Osteocyte (in vitro differentiated cells): ENCODE results near the gene SMC6. TPM values are rescaled to one million over a fixed set of nuclear protein-coding genes. Genes with fewer than 3 reads are reported as not detected.

ENCODE experiments used
- DNase-seq: peaks from one replicate; pipeline ENCODE4 v3.0.0; 2021; ENCODE audit warnings: mixed read lengths; ENCODE audit not compliant: unreplicated experiment; ENCODE audit errors: extremely low spot score
- H3K27ac Mint-ChIP-seq: one replicate; pipeline ENCODE4 v1.8.0; 2021; ENCODE audit warnings: mild to moderate bottlenecking, mixed read lengths; ENCODE audit not compliant: unreplicated experiment
- H3K27me3 Mint-ChIP-seq: one replicate; pipeline ENCODE4 v1.8.0; 2021; ENCODE audit warnings: mixed read lengths; ENCODE audit not compliant: unreplicated experiment
- H3K36me3 Mint-ChIP-seq: one replicate; pipeline ENCODE4 v1.8.0; 2021; ENCODE audit warnings: mixed read lengths; ENCODE audit not compliant: unreplicated experiment
- H3K4me1 Mint-ChIP-seq: one replicate; pipeline ENCODE4 v1.8.0; 2021; ENCODE audit warnings: mixed read lengths; ENCODE audit not compliant: unreplicated experiment
- H3K4me3 Mint-ChIP-seq: one replicate; pipeline ENCODE4 v1.8.0; 2021; ENCODE audit warnings: mild to moderate bottlenecking, moderate library complexity, mixed read lengths; ENCODE audit not compliant: unreplicated experiment
- H3K9me3 Mint-ChIP-seq: one replicate; pipeline ENCODE4 v1.8.0; 2021; ENCODE audit warnings: mixed read lengths; ENCODE audit not compliant: unreplicated experiment
- CTCF ChIP-seq: fragments of 200-600 bp; sonication (generic); IDR thresholded peaks from 2 replicates; pipeline ENCODE4 v1.5.0; 2021; ENCODE audit warnings: antibody characterized with exemption, mild to moderate bottlenecking, moderate library complexity
- total RNA-seq: library from RNA; stranded (reverse); gene quantifications from 2 replicates; pipeline ENCODE4 v1.2.1, GENCODE V29; 2021

Gene SMC6
- total RNA-seq, 1 donor from 2014 or later: 21.3 TPM

- Mint-ChIP-seq H3K4me3 (no peak overlapping the region), H3K27ac (no peak overlapping the region), H3K4me1 (no peaks in the 10 kb centered on the region), H3K27me3 (no peaks in the 10 kb centered on the region), H3K36me3 (peaks cover 32% of the 10 kb centered on the region), H3K9me3 (no peaks in the 10 kb centered on the region)
- no peak for DNase-seq
- no peak for TF ChIP-seq CTCF
These were observed 80.9 kb downstream of the SMC6 start for GRCh38 chr2:17672583-17673317.

- TF ChIP-seq CTCF: no peak
- no peaks in the 10 kb centered on the region for H3K27me3 Mint-ChIP-seq
- H3K4me1 Mint-ChIP-seq: no peaks in the 10 kb centered on the region
- no peak overlapping the region for H3K4me3 Mint-ChIP-seq
- no peak for DNase-seq
- peaks cover 33% of the 10 kb centered on the region for H3K36me3 Mint-ChIP-seq
- H3K9me3 Mint-ChIP-seq: no peaks in the 10 kb centered on the region
- no peak overlapping the region for H3K27ac Mint-ChIP-seq
These were observed 85.7 kb downstream of the SMC6 start for GRCh38 chr2:17667898-17668297.

- no peak for TF ChIP-seq CTCF
- no peaks in the 10 kb centered on the region for H3K4me1 Mint-ChIP-seq
- H3K9me3 Mint-ChIP-seq: no peaks in the 10 kb centered on the region
- no peak overlapping the region for H3K4me3 Mint-ChIP-seq
- no peak overlapping the region for H3K27ac Mint-ChIP-seq
- no peak for DNase-seq
- no peaks in the 10 kb centered on the region for H3K27me3 Mint-ChIP-seq
- H3K36me3 Mint-ChIP-seq: peaks cover 33% of the 10 kb centered on the region
These were observed 89.1 kb downstream of the SMC6 start for GRCh38 chr2:17664534-17664933.

- H3K4me3 Mint-ChIP-seq: no peak overlapping the region
- H3K4me1 Mint-ChIP-seq: no peaks in the 10 kb centered on the region
- H3K9me3 Mint-ChIP-seq: no peaks in the 10 kb centered on the region
- no peak overlapping the region for H3K27ac Mint-ChIP-seq
- no peak for TF ChIP-seq CTCF
- DNase-seq: no peak
- H3K36me3 Mint-ChIP-seq: peaks cover 25% of the 10 kb centered on the region
- H3K27me3 Mint-ChIP-seq: no peaks in the 10 kb centered on the region
These were observed 90.9 kb downstream of the SMC6 start for GRCh38 chr2:17662723-17663122.

GRCh38 chr2:17661460-17661859, 92.2 kb downstream of the SMC6 start:
- Mint-ChIP-seq H3K27me3 (no peaks in the 10 kb centered on the region), H3K27ac (no peak overlapping the region), H3K36me3 (peaks cover 25% of the 10 kb centered on the region), H3K9me3 (no peaks in the 10 kb centered on the region), H3K4me3 (no peak overlapping the region), H3K4me1 (no peaks in the 10 kb centered on the region)
- no peak for TF ChIP-seq CTCF
- no peak for DNase-seq
